Nucleus accumbens (tissue), 56 donors: ENCODE results near the gene PDE6G.

Experiments used
- DNase-seq, 56 donors: peaks; one replicate each; lab custom pipeline; 2025; lab: John Stamatoyannopoulos, UW

Gene PDE6G

DNA sequence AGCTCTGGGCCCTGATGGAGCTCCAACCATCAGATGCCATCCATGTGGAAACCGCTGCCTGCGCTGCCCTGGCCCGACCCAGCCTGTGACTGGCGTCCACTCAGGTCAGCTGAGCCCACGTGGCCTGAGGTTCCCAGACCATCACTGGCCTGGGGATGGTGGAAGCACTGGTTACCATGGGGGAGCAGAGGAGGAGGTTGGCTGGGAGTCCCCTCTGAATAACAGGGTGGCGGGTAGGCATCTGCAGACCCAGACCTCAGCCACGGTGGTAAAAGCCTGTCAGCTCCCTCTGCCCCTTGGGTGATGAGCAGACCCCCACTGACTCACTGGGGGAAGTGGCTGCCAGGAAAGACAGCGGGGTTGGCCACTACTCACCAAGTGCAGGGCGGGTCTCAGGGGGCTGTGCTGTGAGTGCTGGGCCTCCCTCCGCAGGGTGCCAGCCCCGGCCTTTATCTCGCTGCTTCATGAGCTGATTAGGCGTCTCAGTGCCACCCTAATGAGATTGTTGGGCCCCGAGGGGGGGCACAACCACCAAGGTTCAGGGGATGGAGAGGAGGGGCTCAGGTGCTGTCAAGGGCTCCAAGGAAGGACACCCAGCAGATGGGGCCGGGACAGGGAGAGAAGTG lies at the start of gene PDE6G:
TSS of gene PDE6G (minus strand) at position 425 of the 626 bp plus-strand sequence. CDS start 3,237 bp downstream, outside the sequence.
- DNase-seq: no peak

DNA sequence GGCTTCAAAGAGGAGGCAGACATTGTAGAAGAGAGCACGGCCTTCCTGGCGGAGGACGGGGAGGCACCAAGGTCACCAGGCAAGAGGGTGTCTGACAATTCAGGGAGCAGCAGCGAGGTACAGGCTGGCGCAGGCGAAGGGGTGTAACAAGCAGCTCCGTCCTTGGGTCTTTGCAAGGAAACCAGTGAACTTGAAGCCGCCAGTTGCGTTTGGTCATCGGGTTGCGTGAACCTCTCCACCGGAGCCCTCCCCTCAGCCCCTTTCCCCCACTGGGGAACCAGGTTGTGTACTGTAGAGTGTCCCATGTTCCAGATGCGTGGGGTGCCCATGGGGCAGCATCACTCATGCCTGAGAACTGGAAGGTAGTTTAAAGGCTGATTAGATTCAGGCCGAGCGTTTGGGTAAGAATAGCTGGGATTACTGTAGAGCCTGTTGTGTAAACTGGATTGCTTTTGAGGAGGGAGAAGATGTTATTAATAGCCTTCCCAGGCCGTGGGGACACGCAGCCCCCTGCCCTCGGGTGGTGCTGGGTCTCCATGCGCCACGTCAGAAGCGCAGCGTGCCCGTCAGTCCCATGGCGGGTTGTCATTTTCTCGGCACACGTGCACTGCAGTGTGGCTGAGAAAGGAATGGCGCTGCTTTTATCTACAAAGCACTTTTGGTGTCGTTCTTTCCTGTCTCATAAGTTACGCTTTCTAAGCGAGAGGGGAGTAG lies 49.3 kb upstream of the PDE6G start:
- DNase-seq: no peak

DNA sequence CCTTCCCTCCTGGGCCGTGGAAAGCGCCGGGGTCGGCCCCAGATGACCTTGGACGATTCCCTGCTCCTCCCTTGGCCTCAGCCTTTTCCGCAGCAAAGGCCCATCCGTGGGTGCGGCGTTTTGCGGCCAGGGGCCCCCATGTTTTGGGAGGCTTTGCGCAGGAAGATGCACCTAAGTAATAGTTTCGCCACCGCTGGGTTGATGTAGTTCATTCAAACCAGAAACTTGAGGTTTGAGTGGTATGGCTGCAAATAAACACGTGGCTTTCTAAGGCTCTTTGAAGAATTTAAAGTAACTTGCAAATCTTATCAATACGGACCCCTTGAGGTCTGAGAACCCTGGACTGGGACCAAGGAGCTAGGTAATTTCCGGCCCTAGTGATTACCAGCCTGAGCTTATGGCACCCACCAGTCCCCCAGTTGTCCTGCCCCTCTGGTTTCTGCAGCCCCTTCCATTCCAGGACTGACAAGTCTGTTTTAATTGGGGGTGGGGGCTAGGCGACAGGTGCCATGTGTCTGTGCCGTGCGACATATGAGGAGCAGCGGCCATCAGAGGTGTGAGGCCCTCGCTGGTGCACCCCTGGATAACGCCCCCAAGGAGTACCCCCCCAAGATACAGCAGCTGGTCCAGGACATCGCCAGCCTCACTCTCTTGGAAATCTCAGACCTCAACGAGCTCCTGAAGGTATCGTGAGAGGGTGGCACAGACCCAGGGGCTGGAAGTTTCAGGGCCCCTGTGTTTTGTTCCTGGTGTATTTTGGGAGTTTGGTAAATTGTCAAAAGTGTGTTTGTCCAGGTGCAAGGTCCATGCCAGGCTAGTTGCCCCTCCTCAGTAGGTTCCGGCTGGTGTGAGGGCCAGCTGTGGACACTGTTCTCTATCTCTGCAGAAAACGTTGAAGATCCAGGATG lies 47.7 kb upstream of the PDE6G start:
- DNase-seq: no peak

DNA sequence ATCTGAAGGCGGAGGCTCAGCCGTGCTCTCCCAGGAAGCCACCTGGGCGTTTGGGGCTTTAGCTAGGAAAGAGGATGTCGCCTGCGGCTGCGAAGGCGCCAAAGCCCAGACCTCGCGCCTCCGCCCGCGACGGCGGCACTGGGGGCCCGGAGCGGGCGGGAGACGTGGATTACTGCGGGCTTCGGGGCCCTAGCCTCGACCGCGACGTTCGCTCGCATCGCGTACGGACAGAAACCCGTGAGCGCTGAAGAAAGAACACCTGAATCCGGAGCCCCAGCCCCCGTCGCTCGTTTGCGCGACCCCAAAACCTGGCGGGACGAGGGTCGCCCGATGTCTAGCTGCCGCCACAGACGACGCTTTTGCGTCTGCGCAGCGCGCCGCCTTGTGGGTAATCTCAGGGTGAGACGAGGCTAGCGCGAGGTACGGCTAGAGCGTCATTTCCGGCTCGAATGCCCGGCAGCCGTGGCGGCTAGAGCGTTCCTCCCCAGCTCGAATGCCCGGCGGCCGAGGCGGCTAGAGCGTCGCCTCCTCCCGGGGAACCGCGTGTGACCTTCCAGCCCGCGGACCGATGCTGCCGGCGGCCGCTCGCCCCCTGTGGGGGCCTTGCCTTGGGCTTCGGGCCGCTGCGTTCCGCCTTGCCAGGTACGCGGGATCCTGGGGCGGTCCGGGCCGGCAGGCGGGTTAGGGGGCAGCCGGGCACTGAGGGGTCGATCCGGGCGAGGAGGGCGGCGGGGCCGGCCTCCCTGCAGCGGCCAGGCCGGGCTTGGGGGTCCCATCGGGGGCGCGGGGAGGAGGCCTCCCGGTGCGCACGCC lies 46.8 kb upstream of the PDE6G start, which contains the start of gene MRPL12:
TSS of gene MRPL12 (plus strand) at position 434 of the 813 bp plus-strand sequence. CDS start at position 569, 135 bp downstream.
- peak; percentile 39 to 97 (median 89) for DNase-seq

DNA sequence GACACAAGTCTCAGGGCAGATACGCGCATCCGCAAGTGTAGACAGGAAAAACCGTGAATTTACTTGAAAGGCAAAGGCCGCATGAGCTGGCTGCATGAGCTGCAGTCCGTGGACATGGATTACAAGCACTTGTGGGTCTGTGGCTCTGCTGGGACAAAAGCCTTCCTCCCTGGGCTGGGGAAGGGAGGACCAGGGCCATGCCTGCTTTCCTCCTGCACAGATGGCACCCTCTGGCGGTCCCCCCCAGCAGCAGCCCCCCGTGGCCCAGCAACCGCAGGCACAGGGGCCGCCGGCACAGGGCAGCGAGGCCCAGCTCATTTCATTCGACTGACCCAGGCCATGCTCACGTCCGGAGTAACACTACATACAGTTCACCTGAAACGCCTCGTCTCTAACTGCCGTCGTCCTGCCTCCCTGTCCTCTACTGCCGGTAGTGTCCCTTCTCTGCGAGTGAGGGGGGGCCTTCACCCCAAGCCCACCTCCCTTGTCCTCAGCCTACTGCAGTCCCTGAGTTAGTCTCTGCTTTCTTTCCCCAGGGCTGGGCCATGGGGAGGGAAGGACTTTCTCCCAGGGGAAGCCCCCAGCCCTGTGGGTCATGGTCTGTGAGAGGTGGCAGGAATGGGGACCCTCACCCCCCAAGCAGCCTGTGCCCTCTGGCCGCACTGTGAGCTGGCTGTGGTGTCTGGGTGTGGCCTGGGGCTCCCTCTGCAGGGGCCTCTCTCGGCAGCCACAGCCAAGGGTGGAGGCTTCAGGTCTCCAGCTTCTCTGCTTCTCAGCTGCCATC lies 45.1 kb upstream of the PDE6G start:
- no peak for DNase-seq

DNA sequence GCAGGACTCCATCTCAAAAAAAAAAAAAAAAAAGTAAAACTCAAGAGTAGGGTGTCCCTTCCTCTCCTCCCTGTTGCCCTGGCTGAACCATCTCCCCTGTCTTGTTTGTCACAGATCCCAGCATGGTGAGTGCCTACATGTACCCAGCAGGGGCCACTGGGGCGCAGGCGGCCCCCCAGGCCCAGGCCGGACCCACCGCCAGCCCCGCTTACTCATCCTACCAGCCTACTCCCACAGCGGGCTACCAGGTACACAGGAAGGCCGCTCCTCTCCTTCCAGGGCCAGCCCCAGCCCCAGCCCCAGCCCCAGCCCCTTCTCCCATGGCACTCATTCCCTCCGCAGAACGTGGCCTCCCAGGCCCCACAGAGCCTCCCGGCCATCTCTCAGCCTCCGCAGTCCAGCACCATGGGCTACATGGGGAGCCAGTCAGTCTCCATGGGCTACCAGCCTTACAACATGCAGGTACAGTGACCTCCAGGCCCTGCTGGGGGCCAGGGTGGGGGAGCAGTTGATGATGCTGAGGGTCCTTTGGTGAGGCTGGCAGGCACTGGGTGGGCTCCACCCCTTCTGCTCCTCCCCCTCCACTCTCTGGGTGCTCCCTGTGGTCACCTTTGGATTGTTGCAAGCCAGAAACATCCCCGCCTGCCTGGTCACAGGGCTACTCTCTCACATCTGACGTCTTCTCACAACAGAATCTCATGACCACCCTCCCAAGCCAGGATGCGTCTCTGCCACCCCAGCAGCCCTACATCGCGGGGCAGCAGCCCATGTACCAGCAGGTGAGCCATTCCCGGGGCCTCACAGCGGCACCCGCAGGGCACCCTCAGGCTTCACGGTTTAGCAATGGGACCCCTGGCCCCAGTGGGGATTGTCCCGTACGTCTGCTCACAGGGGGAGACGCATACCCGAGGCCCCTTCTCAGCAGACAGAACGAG lies 44.3 kb upstream of the PDE6G start:
- DNase-seq: no peak

DNA sequence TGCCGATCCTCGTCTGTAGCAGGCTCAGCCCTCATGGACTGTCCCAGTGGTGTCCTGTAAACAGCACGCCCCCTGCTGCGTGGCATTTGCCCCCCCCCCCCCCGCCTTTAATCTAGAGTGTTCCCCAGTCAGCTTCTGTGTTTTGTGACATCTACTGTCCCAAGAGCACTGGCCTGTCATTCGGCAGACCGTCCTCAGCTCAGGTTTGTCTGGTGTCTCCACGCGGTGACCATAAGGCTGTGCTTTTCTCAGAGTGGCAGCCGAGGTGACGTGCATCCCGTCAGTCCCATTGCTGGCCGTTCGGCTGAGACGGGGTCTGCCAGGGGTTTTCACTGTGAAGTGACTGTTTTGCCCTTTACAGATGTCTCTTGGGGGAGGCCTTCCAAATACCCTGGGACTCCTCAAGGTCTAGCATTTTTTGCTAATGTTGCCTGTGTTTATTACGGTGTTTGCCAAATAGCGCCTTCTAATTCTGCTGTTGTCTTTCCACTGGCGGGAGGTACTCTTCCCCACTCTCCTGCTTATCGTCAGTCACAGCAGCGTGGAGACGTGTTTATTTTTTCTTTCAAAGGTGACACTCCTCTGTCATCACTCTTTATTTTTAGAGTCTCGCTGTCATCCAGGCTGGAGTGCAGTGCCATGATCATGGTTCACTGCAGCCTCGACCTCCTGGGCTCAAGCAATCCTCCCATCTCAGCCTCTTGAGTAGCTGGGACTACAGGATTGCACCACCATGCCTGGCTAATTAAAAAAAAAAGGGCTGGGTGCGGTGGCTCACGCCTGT lies 41.1 kb upstream of the PDE6G start:
- no peak for DNase-seq

DNA sequence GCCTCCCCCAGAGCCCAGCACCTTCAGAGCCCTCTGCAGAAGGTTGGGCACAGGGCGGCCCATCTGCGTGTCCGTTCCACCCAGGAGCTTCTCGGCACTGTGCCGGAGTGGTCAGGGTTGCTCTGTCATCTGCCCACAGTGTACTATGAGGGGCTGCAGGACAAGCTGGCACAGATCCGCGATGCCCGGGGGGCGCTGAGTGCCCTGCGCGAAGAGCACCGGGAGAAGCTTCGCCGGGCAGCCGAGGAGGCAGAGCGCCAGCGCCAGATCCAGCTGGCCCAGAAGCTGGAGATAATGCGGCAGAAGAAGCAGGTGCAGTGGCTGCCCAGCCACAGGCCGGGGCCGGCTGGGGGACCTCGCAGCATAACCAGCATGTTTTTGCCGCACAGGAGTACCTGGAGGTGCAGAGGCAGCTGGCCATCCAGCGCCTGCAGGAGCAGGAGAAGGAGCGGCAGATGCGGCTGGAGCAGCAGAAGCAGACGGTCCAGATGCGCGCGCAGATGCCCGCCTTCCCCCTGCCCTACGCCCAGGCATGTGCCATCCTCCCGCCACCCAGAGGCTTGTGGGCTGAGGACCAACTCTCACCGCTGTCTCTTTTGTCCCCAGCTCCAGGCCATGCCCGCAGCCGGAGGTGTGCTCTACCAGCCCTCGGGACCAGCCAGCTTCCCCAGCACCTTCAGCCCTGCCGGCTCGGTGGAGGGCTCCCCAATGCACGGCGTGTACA lies 40.0 kb upstream of the PDE6G start:
- DNase-seq: no peak

DNA sequence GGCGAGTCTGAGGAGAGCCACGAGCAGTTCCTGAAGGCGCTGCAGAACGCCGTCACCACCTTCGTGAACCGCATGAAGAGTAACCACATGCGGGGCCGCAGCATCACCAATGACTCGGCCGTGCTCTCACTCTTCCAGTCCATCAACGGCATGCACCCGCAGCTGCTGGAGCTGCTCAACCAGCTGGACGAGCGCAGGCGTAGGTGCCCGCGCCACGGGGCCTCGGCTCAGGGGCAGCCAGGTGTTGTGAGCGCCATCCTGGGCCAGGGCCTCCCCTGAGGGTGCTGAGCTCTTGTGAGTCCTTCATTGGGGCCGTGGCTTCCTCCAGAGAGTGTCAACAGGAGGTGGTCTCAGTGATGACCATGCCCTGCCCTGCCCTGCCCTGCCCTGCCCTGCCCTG lies 39.5 kb upstream of the PDE6G start:
- DNase-seq: no peak

DNA sequence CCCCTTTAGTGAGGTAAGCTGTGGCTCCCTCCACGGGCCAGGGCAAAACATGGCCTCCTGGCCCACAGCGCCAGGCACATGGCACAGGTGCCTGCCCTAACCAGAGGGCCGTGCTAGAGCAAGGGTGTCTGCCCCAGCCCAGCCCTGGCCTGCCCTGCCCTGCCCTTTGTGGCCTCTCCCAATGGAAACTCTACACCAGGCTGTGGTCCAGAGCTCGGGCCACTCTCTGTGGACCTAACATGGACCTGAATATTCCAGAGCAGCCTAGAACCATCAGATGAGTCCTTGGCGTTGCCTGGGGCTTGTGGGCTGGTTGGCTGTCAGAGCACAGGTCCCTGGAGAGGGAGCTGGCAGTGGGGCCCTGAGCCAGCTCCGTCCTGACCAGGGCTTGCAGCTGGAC lies 38.9 kb upstream of the PDE6G start:
- no peak for DNase-seq

DNA sequence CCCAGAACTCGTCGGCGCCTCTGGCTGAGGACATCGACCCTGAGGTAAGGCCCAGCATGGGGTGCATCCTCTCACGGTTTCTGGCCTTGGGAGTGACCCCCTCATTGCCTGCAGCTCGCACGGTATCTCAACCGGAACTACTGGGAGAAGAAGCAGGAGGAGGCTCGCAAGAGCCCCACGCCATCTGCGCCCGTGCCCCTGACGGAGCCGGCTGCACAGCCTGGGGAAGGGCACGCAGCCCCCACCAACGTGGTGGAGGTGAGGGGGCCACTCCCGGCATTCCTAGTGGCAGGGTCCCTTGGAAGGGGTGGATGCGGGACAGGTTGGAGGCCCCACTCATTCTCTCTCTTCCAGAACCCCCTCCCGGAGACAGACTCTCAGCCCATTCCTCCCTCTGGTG lies 38.5 kb upstream of the PDE6G start:
- DNase-seq: no peak

DNA sequence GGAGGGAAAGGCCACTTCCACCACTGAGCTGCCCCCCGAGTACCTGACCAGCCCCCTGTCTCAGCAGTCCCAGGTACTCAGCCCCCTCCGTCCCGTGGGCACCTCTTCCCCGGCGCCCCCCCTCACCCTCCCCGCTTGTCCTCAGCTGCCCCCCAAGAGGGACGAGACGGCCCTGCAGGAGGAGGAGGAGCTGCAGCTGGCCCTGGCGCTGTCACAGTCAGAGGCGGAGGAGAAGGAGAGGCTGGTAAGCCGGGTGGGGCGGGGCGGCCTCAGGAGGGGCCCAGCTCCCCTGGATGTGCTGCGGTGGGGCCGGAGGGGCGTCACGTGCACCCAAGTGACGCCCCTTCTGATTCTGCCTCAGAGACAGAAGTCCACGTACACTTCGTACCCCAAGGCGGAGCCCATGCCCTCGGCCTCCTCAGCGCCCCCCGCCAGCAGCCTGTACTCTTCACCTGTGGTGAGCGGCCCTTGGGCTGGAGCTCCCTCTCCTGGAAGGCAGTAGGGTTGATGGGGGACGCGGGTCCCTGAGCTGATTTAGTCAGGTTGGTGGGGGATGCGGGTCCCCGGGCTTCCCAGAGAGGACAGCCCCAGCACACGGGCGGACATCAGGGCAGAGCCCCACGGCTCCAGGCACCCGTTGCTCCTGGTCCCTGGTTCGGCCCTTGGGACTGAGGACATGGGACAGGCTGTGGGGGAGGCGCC lies 37.3 kb upstream of the PDE6G start:
- DNase-seq: no peak

DNA sequence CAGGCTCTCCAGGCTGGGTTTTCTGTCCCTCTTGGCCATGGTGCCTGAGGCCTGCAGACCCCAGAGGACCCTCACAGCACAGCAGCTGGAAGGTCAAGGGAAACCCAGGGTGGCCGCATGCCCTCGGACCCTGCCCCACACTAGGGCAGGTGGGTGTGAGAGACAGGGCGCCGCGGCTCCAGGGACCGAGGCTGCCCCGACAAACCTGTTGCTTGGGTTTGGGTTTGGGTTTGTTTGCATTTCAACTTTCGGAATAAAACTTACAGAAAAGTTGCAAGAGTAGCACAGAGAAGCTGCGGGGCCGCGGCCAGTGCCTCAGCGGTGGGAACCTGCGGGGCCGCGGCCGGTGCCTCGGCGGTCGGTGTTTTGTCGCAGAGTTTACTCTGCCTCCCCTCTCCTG lies 35.3 kb upstream of the PDE6G start:
- no peak for DNase-seq

DNA sequence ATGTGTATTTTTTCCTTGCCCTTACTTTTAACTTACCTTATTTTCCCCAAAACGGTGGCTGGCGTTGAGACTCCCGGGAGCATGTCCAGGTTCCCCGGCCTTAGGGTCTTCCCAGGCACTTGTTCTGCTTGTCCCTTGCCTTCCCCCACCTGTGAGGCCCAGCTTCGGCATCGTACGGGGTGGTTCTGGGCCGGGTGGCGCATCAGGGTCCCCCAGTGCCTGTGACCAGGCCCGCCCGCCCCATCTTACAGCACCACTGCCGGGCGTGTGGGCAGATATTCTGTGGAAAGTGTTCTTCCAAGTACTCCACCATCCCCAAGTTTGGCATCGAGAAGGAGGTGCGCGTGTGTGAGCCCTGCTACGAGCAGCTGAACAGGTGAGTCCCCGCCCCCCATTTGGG lies 34.9 kb upstream of the PDE6G start:
- no peak for DNase-seq

DNA sequence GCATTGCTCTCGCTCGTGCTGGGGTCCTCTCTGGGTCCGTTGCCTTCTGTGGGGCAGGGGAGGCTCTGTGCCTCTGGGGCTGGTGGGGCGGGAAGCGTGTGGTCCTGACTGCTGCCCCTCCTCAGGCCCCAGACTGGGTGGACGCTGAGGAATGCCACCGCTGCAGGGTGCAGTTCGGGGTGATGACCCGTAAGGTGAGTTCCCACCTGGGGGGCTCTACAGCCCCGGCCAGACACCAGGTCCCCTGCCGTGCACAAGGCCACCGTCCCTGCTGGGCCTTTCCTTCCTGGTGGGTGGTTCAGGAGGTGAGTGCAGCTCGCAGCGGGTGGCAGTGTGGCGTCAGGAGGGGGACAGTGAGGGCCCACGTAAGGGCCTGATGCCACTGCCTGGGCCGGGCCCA lies 34.2 kb upstream of the PDE6G start:
- DNase-seq: no peak

DNA sequence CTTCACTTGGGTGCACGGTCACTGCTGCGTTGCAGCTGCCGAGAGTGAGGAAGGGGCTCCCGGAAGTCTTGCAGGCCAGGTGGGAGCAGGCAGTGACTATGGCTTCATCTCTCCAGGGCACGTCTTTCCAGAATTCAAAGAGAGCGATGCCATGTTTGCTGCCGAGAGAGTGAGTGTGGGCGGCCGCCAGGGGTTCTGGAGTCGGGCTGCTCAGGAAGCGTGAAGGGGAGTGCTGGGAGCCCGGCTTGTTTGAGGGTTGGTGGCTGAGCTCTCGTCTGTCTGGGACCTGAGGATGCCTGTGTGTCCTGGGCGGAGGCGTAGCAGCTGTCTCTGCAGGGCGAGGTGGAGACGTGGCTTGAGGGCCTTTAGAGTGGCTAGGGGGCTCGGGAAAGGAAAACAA lies 33.7 kb upstream of the PDE6G start:
- peak in 5 of 56 donors; percentile 12 to 24 (median 16) for DNase-seq
